Colonic mucosa (tissue), 4 donors: Measurements from ENCODE around the gene FOSL2. TPM values are rescaled to one million over a fixed set of nuclear protein-coding genes. Genes with fewer than 3 reads are reported as not detected.

ENCODE experiments used
- DNase-seq: peaks from one replicate; pipeline ENCODE4 v3.0.0-alpha.2; 2020
- H3K27ac ChIP-seq: fragments of 200-600 bp; one replicate; pipeline ENCODE4 v1.8.0; 2021
- H3K27me3 ChIP-seq: fragments of 200-600 bp; one replicate; pipeline ENCODE4 v1.8.0; 2021
- H3K36me3 ChIP-seq: fragments of 200-600 bp; one replicate; pipeline ENCODE4 v1.8.0; 2021
- H3K4me1 ChIP-seq: fragments of 200-600 bp; one replicate; pipeline ENCODE4 v1.8.0; 2021; ENCODE audit warnings: mild to moderate bottlenecking
- H3K4me3 ChIP-seq: fragments of 200-600 bp; one replicate; pipeline ENCODE4 v1.8.0; 2021
- H3K9ac ChIP-seq, 2 donors: one replicate each; pipeline ENCODE4 v1.7.0; 2013; ENCODE audit warnings: control low read depth in 2 of 2, low read depth in 2 of 2, low read length in 2 of 2
- H3K9me3 ChIP-seq: fragments of 200-600 bp; one replicate; pipeline ENCODE4 v1.8.0; 2021
- CTCF ChIP-seq: fragments of 200-600 bp; IDR thresholded peaks from one replicate; pipeline ENCODE4 v1.8.0; 2022; ENCODE audit warnings: antibody characterized with exemption, mild to moderate bottlenecking
- intact Hi-C: fragments of 100-400 bp; cut with DNase I; formaldehyde crosslinking; loops from one replicate; pipeline ENCODE4 v1.14.1; 2022
- total RNA-seq, 2 donors: library from RNA; stranded (reverse); fragmentation: NEBNext Ultra II Directional in 1 of 2; extraction: Animal tissue kit (Norgen Biotek cat#: 25700) in 1 of 2; gene quantifications; one replicate each; pipeline ENCODE4 v1.2.1, GENCODE V29; 2021
- donor health status: healthy.
- donor health status: DM: no; HTN: no; CAD: no.
- donor health status: DM: no; HTN: no; CAD: no.

Gene FOSL2
- total RNA-seq, 2 donors from 2014 or later: 74.2 to 142 TPM

DNA sequence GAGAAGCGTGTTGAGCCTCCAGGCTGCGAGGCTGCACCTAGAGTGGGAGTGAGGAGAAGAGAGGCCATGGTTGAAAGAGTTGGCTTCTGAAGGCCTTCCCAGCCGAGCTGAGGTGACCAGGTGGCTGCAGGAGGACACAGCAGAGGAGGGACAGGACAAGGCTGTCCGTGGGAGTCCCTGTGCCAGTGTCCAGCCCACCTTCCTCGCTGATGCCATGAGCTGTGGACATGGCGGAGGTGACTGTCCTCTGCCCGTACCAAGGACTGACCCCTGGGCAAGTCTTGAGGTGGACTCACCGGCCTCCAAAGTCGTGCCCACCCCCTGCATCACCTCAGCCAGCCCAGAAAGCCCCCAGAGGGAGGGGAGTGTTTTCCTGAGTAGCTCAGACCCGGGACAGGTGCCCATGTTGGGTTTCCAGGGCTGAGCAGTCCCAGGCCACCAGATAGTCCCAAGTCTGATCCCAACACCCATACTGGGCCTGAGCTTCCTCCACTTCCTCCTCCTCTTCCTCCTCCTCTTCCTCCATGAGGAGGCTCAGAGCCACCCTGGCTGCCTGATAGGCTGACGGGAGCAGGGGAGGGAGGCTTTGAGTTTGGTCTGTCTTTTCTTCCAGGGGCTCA lies 43.0 kb upstream of the FOSL2 start:
- TF ChIP-seq CTCF: no peak
- intact Hi-C loops: no loop called here
- no peak overlapping the region for H3K27ac ChIP-seq

DNA sequence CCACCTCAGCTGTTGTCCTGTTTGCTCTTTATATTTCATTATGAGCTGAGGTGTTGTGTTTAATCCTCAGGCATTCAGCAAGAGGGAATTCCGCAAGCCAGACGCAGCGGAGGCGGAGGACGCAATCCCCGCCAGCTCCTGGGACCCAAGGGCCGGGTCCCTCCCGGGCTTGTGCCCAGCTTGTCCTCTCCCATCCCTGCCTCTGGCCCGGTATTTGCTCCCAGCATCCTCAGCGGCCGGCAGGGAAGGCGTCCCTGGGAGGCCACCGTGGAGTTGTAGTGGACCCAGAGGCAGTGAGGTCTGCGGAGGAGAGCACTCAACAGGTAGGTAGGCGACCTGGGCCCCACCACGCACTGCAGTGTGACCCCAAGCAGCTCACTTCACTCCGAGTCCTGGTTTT lies 42.5 kb upstream of the FOSL2 start:
- no peaks in the 10 kb centered on the region for H3K36me3 ChIP-seq
- H3K4me1 ChIP-seq: no peaks in the 10 kb centered on the region
- no peak for DNase-seq
- H3K9me3 ChIP-seq: no peaks in the 10 kb centered on the region
- no peak overlapping the region for H3K4me3 ChIP-seq
- intact Hi-C loops: no loop called here
- H3K27ac ChIP-seq: no peak overlapping the region
- no peaks in the 10 kb centered on the region for H3K27me3 ChIP-seq
- H3K9ac ChIP-seq: no peak overlapping the region
- no peak for TF ChIP-seq CTCF

More for the DNA sequence above, 43.0 kb upstream of the FOSL2 start:
- Histone ChIP-seq H3K4me1 (no peaks in the 10 kb centered on the region), H3K9ac (no peak overlapping the region), H3K4me3 (no peak overlapping the region), H3K36me3 (no peaks in the 10 kb centered on the region), H3K27me3 (no peaks in the 10 kb centered on the region), H3K9me3 (no peaks in the 10 kb centered on the region)
- no peak for DNase-seq

DNA sequence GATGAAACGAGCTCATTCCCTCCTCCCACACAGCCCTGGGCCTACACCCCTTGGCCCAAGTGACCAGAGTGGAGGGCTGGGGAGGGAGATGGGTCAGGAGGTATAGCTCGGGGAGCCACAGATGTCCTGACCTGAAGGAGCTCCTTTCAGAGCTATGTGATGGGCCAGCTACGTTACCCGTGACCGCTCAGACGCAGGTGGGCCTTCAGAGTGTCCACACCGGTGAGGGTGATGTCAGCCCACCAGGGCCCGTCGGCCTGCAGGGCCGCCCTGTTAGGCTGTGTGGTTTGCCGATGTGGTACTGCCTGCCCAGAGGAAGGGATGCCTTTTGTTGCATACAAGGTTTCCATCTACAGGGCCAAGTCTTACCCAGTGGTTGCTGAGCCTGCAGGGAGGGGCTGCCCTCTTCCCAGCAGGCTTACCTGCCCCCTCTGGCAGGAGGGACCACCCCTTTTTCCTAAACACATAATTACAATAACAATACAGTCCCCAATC lies 41.8 kb upstream of the FOSL2 start:
- Histone ChIP-seq H3K4me1 (peaks cover 3% of the 10 kb centered on the region), H3K9ac (no peak overlapping the region), H3K9me3 (no peaks in the 10 kb centered on the region), H3K27me3 (no peaks in the 10 kb centered on the region), H3K4me3 (no peak overlapping the region), H3K27ac (no peak overlapping the region), H3K36me3 (no peaks in the 10 kb centered on the region)
- intact Hi-C loops: no loop called here
- no peak for TF ChIP-seq CTCF
- DNase-seq: no peak

DNA sequence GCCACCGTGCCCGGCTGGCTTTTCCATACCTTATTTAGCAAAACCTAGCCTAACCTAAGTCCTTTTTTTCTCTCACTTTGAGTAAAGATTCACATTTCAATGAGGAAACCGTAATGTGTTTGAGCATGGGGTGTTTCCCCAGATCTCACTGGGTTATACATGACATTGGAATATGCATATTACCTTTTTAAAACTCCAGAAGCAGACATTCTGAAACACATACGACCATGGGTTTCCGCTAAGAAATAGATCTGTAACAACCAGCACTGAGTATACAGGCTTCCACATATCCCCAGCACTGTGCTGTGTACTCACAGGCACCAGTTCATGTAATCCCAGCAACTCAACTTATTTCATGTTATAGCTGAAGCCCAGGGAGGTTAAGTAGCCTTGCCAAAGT lies 41.0 kb upstream of the FOSL2 start:
- Histone ChIP-seq H3K36me3 (no peaks in the 10 kb centered on the region), H3K27me3 (no peaks in the 10 kb centered on the region), H3K27ac (no peak overlapping the region), H3K4me1 (peaks cover 11% of the 10 kb centered on the region), H3K9ac (no peak overlapping the region), H3K9me3 (no peaks in the 10 kb centered on the region), H3K4me3 (no peak overlapping the region)
- intact Hi-C loops: no loop called here
- no peak for DNase-seq
- no peak for TF ChIP-seq CTCF

DNA sequence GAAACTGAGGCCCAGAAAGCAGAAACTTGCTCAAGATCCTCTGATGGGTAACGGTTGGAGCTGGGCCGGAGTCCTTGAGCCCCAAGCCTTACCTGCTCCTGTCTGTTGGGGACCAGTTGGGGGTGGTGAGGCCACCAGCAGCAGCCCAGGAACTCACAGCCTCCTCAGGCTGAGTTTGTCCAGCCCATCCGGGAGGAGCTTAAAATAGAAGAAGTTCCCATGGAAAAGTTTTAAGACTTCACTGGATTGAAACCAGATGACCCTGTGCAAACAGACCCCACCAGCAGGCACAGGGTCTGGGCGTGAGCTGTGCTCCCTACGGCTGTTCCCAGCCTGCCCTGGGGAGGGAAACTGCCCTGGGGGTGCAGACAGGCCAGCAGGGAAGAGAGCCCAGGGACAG lies 40.6 kb upstream of the FOSL2 start:
- TF ChIP-seq CTCF: no peak
- intact Hi-C loops: no loop called here
- H3K27ac ChIP-seq: no peak overlapping the region
- H3K9me3 ChIP-seq: no peaks in the 10 kb centered on the region
- no peaks in the 10 kb centered on the region for H3K36me3 ChIP-seq
- DNase-seq: no peak
- H3K27me3 ChIP-seq: no peaks in the 10 kb centered on the region
- no peak overlapping the region for H3K9ac ChIP-seq
- H3K4me3 ChIP-seq: no peak overlapping the region
- peaks cover 11% of the 10 kb centered on the region for H3K4me1 ChIP-seq
